Endothelial cell of umbilical vein (primary cell): ENCODE measurements around the gene BZW1. TPM values are rescaled to one million over a fixed set of nuclear protein-coding genes. Genes with fewer than 3 reads are reported as not detected.

Experiments used
- BruUV-seq: library from RNA; stranded (reverse); fragments of 400-500 nt; replicated peaks from 2 replicates; lab custom pipeline; 2021; lab: Mats Ljungman, UMichigan
- CTCF ChIA-PET: fragments of 300-600, 350-600 bp; sonication (Branson Sonifier 250); formaldehyde crosslinking; loops from one replicate; lab custom pipeline; 2021; ENCODE audit warnings: antibody characterized with exemption, inconsistent platforms; lab: Charles Lee
- POLR2A ChIA-PET: fragments of 300-600, 350-600 bp; sonication (Branson Sonifier 250); formaldehyde crosslinking; loops from one replicate; lab custom pipeline; 2021; ENCODE audit warnings: antibody characterized with exemption, inconsistent platforms; lab: Charles Lee
- DNase-seq: peaks from one replicate; pipeline ENCODE4 v3.0.0-alpha.2; 2011; ENCODE audit warnings: low read depth, low spot score
- FAIRE-seq: peaks from 2 replicates; lab custom pipeline; 2011; peaks lifted over from hg19 to GRCh38; lab: Jason Lieb, UNC
- H2AFZ ChIP-seq: 2 replicates; pipeline ENCODE4 v1.6.0; 2012; ENCODE audit warnings: low read depth, low read length, control low read depth, inconsistent platforms
- H3K27ac ChIP-seq: 2 replicates; pipeline ENCODE4 v1.5.1; 2011; ENCODE audit warnings: low read depth, mild to moderate bottlenecking, control low read depth, low read length, moderate library complexity; ENCODE audit not compliant: insufficient read depth
- H3K27me3 ChIP-seq, 2 experiments: 2 replicates each; pipeline versions ENCODE4 v1.6.0 to v1.6.1; 2011; ENCODE audit warnings: low read length in 2 of 2, mixed read lengths in 1 of 2; ENCODE audit not compliant: control insufficient read depth in 2 of 2, insufficient read depth in 2 of 2
- H3K36me3 ChIP-seq, 2 experiments: 2 replicates in 1 of 2; 3 replicates in 1 of 2; pipeline ENCODE4 v1.5.1; 2011; ENCODE audit warnings: low read length in 2 of 2, mild to moderate bottlenecking in 1 of 2, moderate library complexity in 1 of 2; ENCODE audit not compliant: control insufficient read depth in 2 of 2, insufficient read depth in 2 of 2; ENCODE audit errors: extremely low read depth in 1 of 2
- H3K4me1 ChIP-seq: 3 replicates; pipeline ENCODE4 v1.5.1; 2011; ENCODE audit warnings: mild to moderate bottlenecking, low read length; ENCODE audit not compliant: control insufficient read depth, insufficient read depth; ENCODE audit errors: extremely low read depth
- H3K4me2 ChIP-seq: 2 replicates; pipeline ENCODE4 v1.6.1; 2011; ENCODE audit warnings: low read length, control low read depth, mixed read lengths; ENCODE audit not compliant: insufficient read depth
- H3K4me3 ChIP-seq, 3 experiments: fragments of 200-600 bp in 1 of 3; sonication (generic), shearing (Covaris generic) in 1 of 3; replicated peaks in 1 of 3; 2 replicates each; pipeline ENCODE4 v1.5.1; 2011 to 2016; ENCODE audit warnings: control low read depth in 3 of 3, low read length in 3 of 3, mild to moderate bottlenecking in 2 of 3, inconsistent platforms in 1 of 3, low read depth in 1 of 3, moderate library complexity in 1 of 3; ENCODE audit not compliant: insufficient read depth in 1 of 3
- H3K79me2 ChIP-seq: 2 replicates; pipeline ENCODE4 v1.6.0; 2012; ENCODE audit warnings: low read length, inconsistent platforms; ENCODE audit not compliant: control insufficient read depth, insufficient read depth
- H3K9ac ChIP-seq: replicated peaks from 2 replicates; pipeline ENCODE3; 2011; ENCODE audit warnings: low read length, control low read depth; ENCODE audit not compliant: insufficient read depth; ENCODE audit errors: extremely low read depth
- H3K9me1 ChIP-seq: replicated peaks from 3 replicates; pipeline ENCODE4 v1.6.0; 2011; ENCODE audit warnings: mild to moderate bottlenecking, low read length; ENCODE audit not compliant: control insufficient read depth, insufficient read depth; ENCODE audit errors: extremely low read depth
- H3K9me3 ChIP-seq: replicated peaks from 2 replicates; pipeline ENCODE4 v1.5.1; 2012; ENCODE audit warnings: low read length, inconsistent platforms; ENCODE audit not compliant: control insufficient read depth, insufficient read depth
- H4K20me1 ChIP-seq: replicated peaks from 2 replicates; pipeline ENCODE3; 2011; ENCODE audit warnings: mild to moderate bottlenecking, low read length; ENCODE audit not compliant: control insufficient read depth, insufficient read depth; ENCODE audit errors: extremely low read depth
- EZH2 ChIP-seq: IDR thresholded peaks from 2 replicates; pipeline ENCODE4 v1.6.1; 2012; ENCODE audit warnings: borderline replicate concordance, low read depth, mild to moderate bottlenecking, moderate library complexity, low read length, inconsistent platforms; ENCODE audit not compliant: severe bottlenecking
- JUN ChIP-seq: IDR thresholded peaks from 2 replicates; pipeline ENCODE4 v1.6.1; 2011; ENCODE audit warnings: borderline replicate concordance, low read depth; ENCODE audit not compliant: insufficient read length, insufficient read depth
- MAX ChIP-seq: IDR thresholded peaks from 2 replicates; pipeline ENCODE4 v1.6.1; 2011; ENCODE audit not compliant: insufficient read depth, insufficient read length
- MYC ChIP-seq: IDR thresholded peaks from one replicate; pipeline ENCODE4 v1.6.1; 2011; ENCODE audit warnings: mild to moderate bottlenecking, low read depth, low read length
- POLR2A ChIP-seq: IDR thresholded peaks from 2 replicates; pipeline ENCODE4 v1.6.1; 2012; ENCODE audit warnings: low read depth, mild to moderate bottlenecking, control low read depth, low read length
- dilution Hi-C: fragments of 300-500 bp; cut with MboI; formaldehyde crosslinking; loops from one replicate; pipeline ENCODE4 v1.15.0; 2019; ENCODE audit warnings: low sequenced_read_pairs; ENCODE audit not compliant: extremely low pct_ligation_motif_present
- intact Hi-C: fragments of 100-400 bp; cut with micrococcal nuclease; formaldehyde crosslinking; loops from one replicate; pipeline ENCODE4 v1.10.0; 2022
- polyA plus RNA-seq, 4 experiments: library from polyadenylated mRNA; depleted of rRNA in 3 of 4; stranded (reverse) in 3 of 4; unstranded in 1 of 4; fragments of >200 nt; gene quantifications; 2 replicates each; pipeline versions ENCODE4 v1.2.1 to v1.2.3, GENCODE V29; 2011 to 2012; ENCODE audit warnings: missing spikeins in 1 of 4
- total RNA-seq: library from RNA; stranded (reverse); gene quantifications from 2 replicates; pipeline ENCODE4 v1.2.3, GENCODE V29; 2021
- TF ChIP-seq, protein P1 (sequence below), 2 donors: IDR thresholded peaks; 1 replicate in 1 of 2; 2 replicates in 1 of 2; pipeline ENCODE4 v1.5.1; 2011; ENCODE audit warnings: low read length in 2 of 2, mild to moderate bottlenecking in 2 of 2, moderate library complexity in 2 of 2, control low read depth in 1 of 2, inconsistent platforms in 1 of 2, low read depth in 1 of 2; ENCODE audit not compliant: insufficient read depth in 1 of 2; ENCODE audit errors: extremely low read depth in 1 of 2

BZW1 gene
- total and polyA plus RNA-seq, 2 donors (not counting 3 experiments of a cell fraction or from before 2014, with no cell fraction given) = 174 to 353 TPM

- POLR2A ChIA-PET = no interaction called here
Observed at GRCh38 chr2:200797242-200797770, 14.4 kb upstream of the BZW1 start.

More at GRCh38 chr2:200797242-200797770, 14.4 kb upstream of the BZW1 start:
- no peak overlapping the region for H3K4me2 ChIP-seq
- no peak overlapping the region for H3K4me3 ChIP-seq
- DNase-seq = no peak
- no peaks in the 10 kb centered on the region for H3K36me3 ChIP-seq
- H3K27me3 ChIP-seq = no peaks in the 10 kb centered on the region
- no peaks in the 10 kb centered on the region for H4K20me1 ChIP-seq
- no peaks in the 10 kb centered on the region for H3K9me3 ChIP-seq
- H3K9me1 ChIP-seq = no peaks in the 10 kb centered on the region
- H3K79me2 ChIP-seq = no peaks in the 10 kb centered on the region
- CTCF ChIA-PET = interaction anchor here (0.9 kb wide), 2 partner anchors 12 kb away, joined by 3 read pairs; no protein-coding TSS in a partner anchor
- dilution Hi-C loops = no loop called here
- H3K9ac ChIP-seq = no peak overlapping the region
- TF ChIP-seq MAX (no peak), JUN (no peak), MYC (no peak), POLR2A (no peak), EZH2 (no peak)
- TF ChIP-seq, protein P1, sequence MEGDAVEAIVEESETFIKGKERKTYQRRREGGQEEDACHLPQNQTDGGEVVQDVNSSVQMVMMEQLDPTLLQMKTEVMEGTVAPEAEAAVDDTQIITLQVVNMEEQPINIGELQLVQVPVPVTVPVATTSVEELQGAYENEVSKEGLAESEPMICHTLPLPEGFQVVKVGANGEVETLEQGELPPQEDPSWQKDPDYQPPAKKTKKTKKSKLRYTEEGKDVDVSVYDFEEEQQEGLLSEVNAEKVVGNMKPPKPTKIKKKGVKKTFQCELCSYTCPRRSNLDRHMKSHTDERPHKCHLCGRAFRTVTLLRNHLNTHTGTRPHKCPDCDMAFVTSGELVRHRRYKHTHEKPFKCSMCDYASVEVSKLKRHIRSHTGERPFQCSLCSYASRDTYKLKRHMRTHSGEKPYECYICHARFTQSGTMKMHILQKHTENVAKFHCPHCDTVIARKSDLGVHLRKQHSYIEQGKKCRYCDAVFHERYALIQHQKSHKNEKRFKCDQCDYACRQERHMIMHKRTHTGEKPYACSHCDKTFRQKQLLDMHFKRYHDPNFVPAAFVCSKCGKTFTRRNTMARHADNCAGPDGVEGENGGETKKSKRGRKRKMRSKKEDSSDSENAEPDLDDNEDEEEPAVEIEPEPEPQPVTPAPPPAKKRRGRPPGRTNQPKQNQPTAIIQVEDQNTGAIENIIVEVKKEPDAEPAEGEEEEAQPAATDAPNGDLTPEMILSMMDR (IDR thresholded peaks at IDR 0.05; ENCODE audit: extremely low read depth in 1 of 2, insufficient read depth in 1 of 2, low read depth in 1 of 2, low read length in 2 of 2) = no peak
- H2AFZ ChIP-seq = no peak overlapping the region
- H3K27ac ChIP-seq = no peak overlapping the region
- no peak for FAIRE-seq
- intact Hi-C loops = no loop called here
- H3K4me1 ChIP-seq = no peaks in the 10 kb centered on the region
- no TSS peak for BruUV-seq
